GM03348 (cell line): Measurements from ENCODE around the gene EXTL1.
A peak's percentile ranks its signal among the peaks of the same experiment; 100 is the strongest.
"Not testable (repeated sequence)": the region's sequence is repeated elsewhere in the genome, so short reads cannot be mapped to it uniquely, and the experiment has no call there.

ENCODE experiments used
- DNase-seq: peaks from one replicate; pipeline ENCODE4 v3.0.0; 2012; ENCODE audit warnings: low spot score

The EXTL1 gene

GRCh38 chr1:26021647-26022403, at the start of gene EXTL1:
Gene EXTL1, plus strand, starts transcription at chr1:26021775. Its CDS starts 872 bp downstream, at chr1:26022647.
- peak; percentile 74 for DNase-seq

- no peak for DNase-seq
Measured at GRCh38 chr1:25971811-25972180, 49.8 kb upstream of the EXTL1 start.

- DNase-seq, result no peak
Measured at GRCh38 chr1:25973610-25974321, 47.8 kb upstream of the EXTL1 start.

GRCh38 chr1:25977801-25978200, 43.8 kb upstream of the EXTL1 start:
- DNase-seq, result no peak

GRCh38 chr1:25978403-25978802, 43.2 kb upstream of the EXTL1 start:
- no peak for DNase-seq

GRCh38 chr1:25979210-25979609, 42.4 kb upstream of the EXTL1 start:
- DNase-seq, result no peak

- no peak for DNase-seq
Measured at GRCh38 chr1:25985171-25985570, 36.4 kb upstream of the EXTL1 start.

- no peak for DNase-seq
Measured at GRCh38 chr1:25985670-25986069, 35.9 kb upstream of the EXTL1 start.

GRCh38 chr1:25986773-25987172, 34.8 kb upstream of the EXTL1 start:
- DNase-seq, result not testable (repeated sequence)

- DNase-seq, result no peak
Measured at GRCh38 chr1:25987951-25988350, 33.6 kb upstream of the EXTL1 start.

GRCh38 chr1:25989440-25990234, 31.9 kb upstream of the EXTL1 start:
- DNase-seq, result no peak

- no peak for DNase-seq
Measured at GRCh38 chr1:25990251-25990650, 31.3 kb upstream of the EXTL1 start.

GRCh38 chr1:25990702-25991395, 30.7 kb upstream of the EXTL1 start:
- no peak for DNase-seq

- DNase-seq, result peak; percentile 24
Measured at GRCh38 chr1:25991937-25992688, 29.5 kb upstream of the EXTL1 start.

- DNase-seq, result no peak
Measured at GRCh38 chr1:25992689-25993171, 28.8 kb upstream of the EXTL1 start.

- DNase-seq, result no peak
Measured at GRCh38 chr1:25993197-25993951, 28.2 kb upstream of the EXTL1 start.

GRCh38 chr1:25994402-25995150, 27.0 kb upstream of the EXTL1 start:
- no peak for DNase-seq

- peak; percentile 71 for DNase-seq
Measured at GRCh38 chr1:25996966-25997827, 24.4 kb upstream of the EXTL1 start.
